DOHH2 (cell line): ENCODE measurements around the gene TMEM61.

Experiments used
- H3F3A ChIP-seq: fragments of 200-600 bp; sonication (generic), shearing (Covaris generic); 2 replicates; pipeline ENCODE4 v1.6.0; 2016; ENCODE audit warnings: antibody characterized with exemption, mild to moderate bottlenecking; ENCODE audit not compliant: control insufficient read depth, insufficient read depth
- H3K27ac ChIP-seq: fragments of 200-600 bp; sonication (generic); 2 replicates; pipeline ENCODE4 v1.5.1; 2014; ENCODE audit warnings: low read depth, mild to moderate bottlenecking, low read length, moderate library complexity
- H3K27me3 ChIP-seq: fragments of 200-600 bp; sonication (generic); 2 replicates; pipeline ENCODE4 v1.6.1; 2014; ENCODE audit warnings: mild to moderate bottlenecking, low read length, mixed read lengths; ENCODE audit not compliant: control insufficient read depth
- H3K36me3 ChIP-seq: fragments of 200-600 bp; sonication (generic); 2 replicates; pipeline ENCODE4 v1.6.1; 2014; ENCODE audit warnings: mild to moderate bottlenecking, low read length, moderate library complexity, mixed read lengths; ENCODE audit not compliant: control insufficient read depth
- H3K4me1 ChIP-seq: fragments of 200-600 bp; sonication (generic); 2 replicates; pipeline ENCODE4 v1.6.1; 2014; ENCODE audit warnings: mild to moderate bottlenecking, low read length, mixed read lengths; ENCODE audit not compliant: control insufficient read depth
- H3K4me2 ChIP-seq: fragments of 200-600 bp; sonication (generic); 2 replicates; pipeline ENCODE4 v1.6.0; 2014; ENCODE audit warnings: mild to moderate bottlenecking, low read length, moderate library complexity
- H3K4me3 ChIP-seq: fragments of 200-600 bp; sonication (generic); 2 replicates; pipeline ENCODE4 v1.5.1; 2014; ENCODE audit warnings: mild to moderate bottlenecking, low read length, mixed read lengths
- H3K79me2 ChIP-seq: fragments of 200-600 bp; sonication (generic); 2 replicates; pipeline ENCODE4 v1.6.1; 2014; ENCODE audit warnings: mild to moderate bottlenecking, low read length, mixed read lengths; ENCODE audit not compliant: control insufficient read depth
- H3K9me2 ChIP-seq: fragments of 200-600 bp; sonication (generic); replicated peaks from 2 replicates; pipeline ENCODE4 v1.6.1; 2014; ENCODE audit warnings: mild to moderate bottlenecking, low read length, mixed read lengths; ENCODE audit not compliant: control insufficient read depth
- H3K9me3 ChIP-seq: fragments of 200-600 bp; sonication (generic); 2 replicates; pipeline ENCODE4 v1.6.1; 2014; ENCODE audit warnings: antibody characterized with exemption, low read length, mixed read lengths; ENCODE audit not compliant: control insufficient read depth, insufficient read depth
- H4K20me1 ChIP-seq: fragments of 200-600 bp; sonication (generic); 2 replicates; pipeline ENCODE4 v1.6.0; 2014; ENCODE audit warnings: low read depth, mild to moderate bottlenecking, antibody characterized with exemption, low read length, moderate library complexity; ENCODE audit not compliant: control insufficient read depth, insufficient read depth
- EZH2phosphoT487 ChIP-seq: fragments of 200-600 bp; sonication (generic); IDR thresholded peaks from 2 replicates; pipeline ENCODE4 v1.6.1; 2017; ENCODE audit warnings: borderline replicate concordance, mild to moderate bottlenecking, antibody characterized with exemption, low read length, moderate library complexity, mixed read lengths
- TF ChIP-seq, protein P1 (sequence below): fragments of 200-600 bp; sonication (generic); IDR thresholded peaks from one replicate; pipeline ENCODE4 v1.5.1; 2014; ENCODE audit warnings: antibody characterized with exemption, mild to moderate bottlenecking, low read depth, low read length; ENCODE audit not compliant: poor library complexity, severe bottlenecking

TMEM61 gene

GRCh38 chr1:54975356-54976108 lies 4.9 kb upstream of the TMEM61 start:
- no peak for TF ChIP-seq EZH2phosphoT487
- TF ChIP-seq, protein P1, sequence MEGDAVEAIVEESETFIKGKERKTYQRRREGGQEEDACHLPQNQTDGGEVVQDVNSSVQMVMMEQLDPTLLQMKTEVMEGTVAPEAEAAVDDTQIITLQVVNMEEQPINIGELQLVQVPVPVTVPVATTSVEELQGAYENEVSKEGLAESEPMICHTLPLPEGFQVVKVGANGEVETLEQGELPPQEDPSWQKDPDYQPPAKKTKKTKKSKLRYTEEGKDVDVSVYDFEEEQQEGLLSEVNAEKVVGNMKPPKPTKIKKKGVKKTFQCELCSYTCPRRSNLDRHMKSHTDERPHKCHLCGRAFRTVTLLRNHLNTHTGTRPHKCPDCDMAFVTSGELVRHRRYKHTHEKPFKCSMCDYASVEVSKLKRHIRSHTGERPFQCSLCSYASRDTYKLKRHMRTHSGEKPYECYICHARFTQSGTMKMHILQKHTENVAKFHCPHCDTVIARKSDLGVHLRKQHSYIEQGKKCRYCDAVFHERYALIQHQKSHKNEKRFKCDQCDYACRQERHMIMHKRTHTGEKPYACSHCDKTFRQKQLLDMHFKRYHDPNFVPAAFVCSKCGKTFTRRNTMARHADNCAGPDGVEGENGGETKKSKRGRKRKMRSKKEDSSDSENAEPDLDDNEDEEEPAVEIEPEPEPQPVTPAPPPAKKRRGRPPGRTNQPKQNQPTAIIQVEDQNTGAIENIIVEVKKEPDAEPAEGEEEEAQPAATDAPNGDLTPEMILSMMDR, result no peak
- Histone ChIP-seq H3K4me2 (no peak overlapping the region), H3K9me3 (no peaks in the 10 kb centered on the region), H3K36me3 (no peaks in the 10 kb centered on the region), H3K27me3 (peaks cover 15% of the 10 kb centered on the region), H3F3A (no peaks in the 10 kb centered on the region), H3K9me2 (no peaks in the 10 kb centered on the region), H3K4me3 (no peak overlapping the region), H3K79me2 (no peaks in the 10 kb centered on the region), H3K4me1 (no peaks in the 10 kb centered on the region), H3K27ac (no peak overlapping the region), H4K20me1 (no peaks in the 10 kb centered on the region)

DNA sequence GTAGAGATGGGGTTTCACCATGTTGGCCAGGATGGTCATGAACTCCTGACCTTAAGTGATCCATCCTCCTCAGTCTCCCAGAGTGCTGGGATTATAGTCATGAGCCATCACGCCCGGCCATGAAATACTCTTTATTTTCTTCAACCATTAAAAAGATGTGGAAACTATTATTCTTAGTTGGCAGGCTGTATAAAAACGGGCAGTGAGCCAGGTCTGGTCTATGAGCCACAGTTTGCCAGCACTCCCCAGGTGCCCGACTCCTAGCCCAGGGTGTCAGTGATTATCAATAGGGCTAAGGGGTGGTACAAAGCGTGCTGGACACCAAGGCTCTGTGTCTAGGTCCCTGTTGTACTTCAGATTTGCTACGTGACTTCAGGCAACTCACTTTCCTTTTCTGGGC lies 3.7 kb upstream of the TMEM61 start:
- Histone ChIP-seq H3K36me3 (no peaks in the 10 kb centered on the region), H3F3A (no peaks in the 10 kb centered on the region), H3K27me3 (peaks cover 15% of the 10 kb centered on the region), H3K27ac (no peak overlapping the region), H3K4me2 (no peak overlapping the region), H3K9me3 (no peaks in the 10 kb centered on the region), H3K9me2 (no peaks in the 10 kb centered on the region), H3K79me2 (no peaks in the 10 kb centered on the region), H4K20me1 (no peaks in the 10 kb centered on the region), H3K4me3 (no peak overlapping the region), H3K4me1 (no peaks in the 10 kb centered on the region)
- TF ChIP-seq, protein P1, result no peak
- TF ChIP-seq EZH2phosphoT487, result no peak

- Histone ChIP-seq H3K27ac (no peak overlapping the region), H3K4me3 (no peak overlapping the region), H3K9me2 (no peaks in the 10 kb centered on the region), H3K27me3 (peaks cover 12% of the 10 kb centered on the region), H3K4me1 (no peaks in the 10 kb centered on the region), H3K79me2 (no peaks in the 10 kb centered on the region), H3K4me2 (no peak overlapping the region), H3K9me3 (no peaks in the 10 kb centered on the region), H4K20me1 (no peaks in the 10 kb centered on the region), H3F3A (no peaks in the 10 kb centered on the region), H3K36me3 (no peaks in the 10 kb centered on the region)
- TF ChIP-seq EZH2phosphoT487, result no peak
- TF ChIP-seq, protein P1, result no peak
Observed at GRCh38 chr1:54977533-54978297, 2.7 kb upstream of the TMEM61 start.
